Panc1 (cell line): ENCODE measurements around the gene KIF20A. TPM values are rescaled to one million over a fixed set of nuclear protein-coding genes. Genes with fewer than 3 reads are reported as not detected.

ENCODE experiments used
- ATAC-seq: fragments of 200-7000 bp; cut with Tn5 transposase; 2 replicates; pipeline ENCODE4 v1.9.1; 2020; ENCODE audit warnings: mild to moderate bottlenecking, moderate library complexity
- BruUV-seq: library from RNA; stranded (reverse); fragments of 400-500 nt; replicated peaks from 2 replicates; lab custom pipeline; 2021; lab: Mats Ljungman, UMichigan
- CTCF ChIA-PET: fragments of 300-600 bp; sonication (Branson Sonifier 250); formaldehyde crosslinking; loops from one replicate; lab custom pipeline; 2022; ENCODE audit warnings: antibody characterized with exemption; lab: Charles Lee
- POLR2A ChIA-PET: fragments of 300-600 bp; sonication (Branson Sonifier 250); formaldehyde crosslinking; loops from one replicate; lab custom pipeline; 2022; ENCODE audit warnings: antibody characterized with exemption; lab: Charles Lee
- DNase-seq: peaks from one replicate; pipeline ENCODE4 v3.0.0-alpha.2; 2010; ENCODE audit warnings: low read depth, low spot score
- H3K27ac ChIP-seq: 2 replicates; pipeline ENCODE4 v1.5.1; 2011; ENCODE audit warnings: mild to moderate bottlenecking, low read length, inconsistent platforms
- H3K27me3 ChIP-seq: fragments of 200-500 bp; sonication (Bioruptor generic); 2 replicates; pipeline ENCODE4 v1.6.0; 2014; ENCODE audit warnings: low read length, inconsistent platforms; ENCODE audit not compliant: control insufficient read depth, insufficient read depth
- H3K36me3 ChIP-seq: fragments of 200-500 bp; sonication (Bioruptor generic); 2 replicates; pipeline ENCODE4 v1.5.1; 2014; ENCODE audit warnings: inconsistent platforms, mild to moderate bottlenecking, low read length, moderate library complexity; ENCODE audit not compliant: control insufficient read depth, insufficient read depth
- H3K4me1 ChIP-seq: 2 replicates; pipeline ENCODE4 v1.5.1; 2011; ENCODE audit warnings: inconsistent platforms, mild to moderate bottlenecking, low read length, moderate library complexity; ENCODE audit not compliant: control insufficient read depth, insufficient read depth
- H3K4me3 ChIP-seq, 2 experiments: 2 replicates each; pipeline ENCODE4 v1.5.1; 2011 to 2012; ENCODE audit warnings: low read depth in 2 of 2, low read length in 2 of 2, mild to moderate bottlenecking in 2 of 2, inconsistent platforms in 1 of 2, moderate library complexity in 1 of 2
- H3K9me3 ChIP-seq: fragments of 200-500 bp; sonication (Bioruptor generic); 2 replicates; pipeline ENCODE4 v1.5.1; 2014; ENCODE audit warnings: low read depth, mild to moderate bottlenecking, inconsistent platforms, low read length, moderate library complexity; ENCODE audit not compliant: control insufficient read depth, insufficient read depth
- POLR2AphosphoS5 ChIP-seq: IDR thresholded peaks from 2 replicates; pipeline ENCODE4 v1.6.1; 2012; ENCODE audit warnings: mild to moderate bottlenecking, low read depth, low read length, moderate library complexity
- SIN3A ChIP-seq: IDR thresholded peaks from 2 replicates; pipeline ENCODE4 v1.6.1; 2012; ENCODE audit warnings: low read depth, mild to moderate bottlenecking, low read length, moderate library complexity, borderline replicate concordance; ENCODE audit not compliant: insufficient read depth
- TCF7L2 ChIP-seq: IDR thresholded peaks from 2 replicates; pipeline ENCODE4 v1.6.1; 2011; ENCODE audit warnings: mild to moderate bottlenecking, low read depth, low read length, inconsistent platforms
- in situ Hi-C: cut with HindIII; loops from 2 replicates; pipeline ENCODE4 v1.10.0; 2016; ENCODE audit warnings: low sequenced_read_pairs, low pct_unique_long_range_greater_than_20kb
- intact Hi-C: fragments of 100-400 bp; cut with micrococcal nuclease; formaldehyde crosslinking; loops from one replicate; pipeline ENCODE4 v1.10.0; 2022; ENCODE audit not compliant: unreplicated experiment
- total RNA-seq: library from RNA; stranded (reverse); gene quantifications from one replicate; pipeline ENCODE4 v1.2.1, GENCODE V29; 2021; ENCODE audit not compliant: unreplicated experiment
- TF ChIP-seq, protein P1 (sequence below): fragments of 450-650 bp; IDR thresholded peaks from 2 replicates; pipeline ENCODE4 v1.5.1; 2017; ENCODE audit warnings: mild to moderate bottlenecking
- TF ChIP-seq, protein P2 (sequence below), 2 experiments: IDR thresholded peaks; 2 replicates each; pipeline ENCODE4 v1.6.1; 2011 to 2012; ENCODE audit warnings: low read depth in 2 of 2, control low read depth in 1 of 2, low read length in 1 of 2, mild to moderate bottlenecking in 1 of 2, moderate library complexity in 1 of 2; ENCODE audit not compliant: insufficient read depth in 1 of 2

Gene KIF20A
- total RNA-seq, 1 experiment from 2014 or later = 55.4 TPM

- in situ Hi-C loops = no loop called here
- POLR2A ChIA-PET = interaction anchor here (0.5 to 1.2 kb wide), 7 partner anchors 9 to 159 kb away, joined by 3 to 4 read pairs (median 3); partner anchors contain the start of genes CDC25C and FAM53C
- no peak for DNase-seq
Observed at GRCh38 chr5:138179277-138179857, 455 bp downstream of the KIF20A start.

DNA sequence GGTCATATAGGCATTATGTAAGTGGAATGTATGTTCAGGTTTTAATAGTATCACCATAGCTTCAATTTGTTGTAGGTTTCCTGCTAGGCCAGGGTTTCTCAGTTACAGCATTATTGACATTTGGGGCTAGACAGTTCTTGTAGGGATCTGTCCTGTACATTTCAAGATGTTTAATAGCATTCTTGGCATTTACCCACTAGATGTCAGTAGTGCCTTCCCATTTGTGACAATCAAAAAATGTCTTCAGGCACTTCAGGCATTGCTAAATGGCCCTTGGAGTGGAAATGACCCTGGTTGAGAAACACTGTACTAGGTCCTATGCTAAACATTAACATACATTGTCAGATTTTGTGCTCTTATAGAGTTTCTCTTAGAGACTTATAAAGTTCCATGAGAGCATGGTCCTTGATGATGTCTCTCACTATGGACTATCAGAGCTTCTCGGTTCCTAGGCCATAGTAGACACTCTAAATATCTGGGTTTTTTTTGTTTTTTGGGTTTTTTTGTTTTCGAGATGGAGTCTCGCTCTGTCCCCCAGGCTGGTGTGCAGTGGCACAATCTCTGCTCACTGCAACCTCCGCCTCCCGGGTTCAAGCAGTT, 1.4 kb downstream of the KIF20A start:
- Histone ChIP-seq H3K27me3 (no peaks in the 10 kb centered on the region), H3K36me3 (peaks cover 37% of the 10 kb centered on the region), H3K4me3 (peak overlapping the region; percentile 93 to 97), H3K27ac (peak overlapping the region; percentile 100), H3K9me3 (no peaks in the 10 kb centered on the region), H3K4me1 (peaks cover 22% of the 10 kb centered on the region)
- TF ChIP-seq POLR2AphosphoS5 = no peak
- TF ChIP-seq, protein P1, sequence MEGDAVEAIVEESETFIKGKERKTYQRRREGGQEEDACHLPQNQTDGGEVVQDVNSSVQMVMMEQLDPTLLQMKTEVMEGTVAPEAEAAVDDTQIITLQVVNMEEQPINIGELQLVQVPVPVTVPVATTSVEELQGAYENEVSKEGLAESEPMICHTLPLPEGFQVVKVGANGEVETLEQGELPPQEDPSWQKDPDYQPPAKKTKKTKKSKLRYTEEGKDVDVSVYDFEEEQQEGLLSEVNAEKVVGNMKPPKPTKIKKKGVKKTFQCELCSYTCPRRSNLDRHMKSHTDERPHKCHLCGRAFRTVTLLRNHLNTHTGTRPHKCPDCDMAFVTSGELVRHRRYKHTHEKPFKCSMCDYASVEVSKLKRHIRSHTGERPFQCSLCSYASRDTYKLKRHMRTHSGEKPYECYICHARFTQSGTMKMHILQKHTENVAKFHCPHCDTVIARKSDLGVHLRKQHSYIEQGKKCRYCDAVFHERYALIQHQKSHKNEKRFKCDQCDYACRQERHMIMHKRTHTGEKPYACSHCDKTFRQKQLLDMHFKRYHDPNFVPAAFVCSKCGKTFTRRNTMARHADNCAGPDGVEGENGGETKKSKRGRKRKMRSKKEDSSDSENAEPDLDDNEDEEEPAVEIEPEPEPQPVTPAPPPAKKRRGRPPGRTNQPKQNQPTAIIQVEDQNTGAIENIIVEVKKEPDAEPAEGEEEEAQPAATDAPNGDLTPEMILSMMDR = peak; percentile 72
- no peak for TF ChIP-seq TCF7L2
- in situ Hi-C loops (no loop called here), intact Hi-C loops (loop anchor here (2.0 to 10.0 kb wide), 2 partner anchors 103 to 235 kb away; no protein-coding TSS in a partner anchor)
- peak; percentile 15; the same call in 1 of the 2 replicates for ATAC-seq
- POLR2A ChIA-PET = interaction anchor here (1.2 kb wide), 1 partner anchor 158 kb away, joined by 4 read pairs; the partner anchor contains the start of gene FAM53C
- BruUV-seq = no TSS peak
- CTCF ChIA-PET = interaction anchor here (1.5 kb wide), 1 partner anchor 103 kb away, joined by 3 read pairs; no protein-coding TSS in a partner anchor
- peak; percentile 64 for DNase-seq

More at GRCh38 chr5:138179277-138179857, 455 bp downstream of the KIF20A start:
- TF ChIP-seq SIN3A (no peak), TCF7L2 (no peak), POLR2AphosphoS5 (no peak)
- TF ChIP-seq, protein P1 = no peak
- TF ChIP-seq, protein P2, sequence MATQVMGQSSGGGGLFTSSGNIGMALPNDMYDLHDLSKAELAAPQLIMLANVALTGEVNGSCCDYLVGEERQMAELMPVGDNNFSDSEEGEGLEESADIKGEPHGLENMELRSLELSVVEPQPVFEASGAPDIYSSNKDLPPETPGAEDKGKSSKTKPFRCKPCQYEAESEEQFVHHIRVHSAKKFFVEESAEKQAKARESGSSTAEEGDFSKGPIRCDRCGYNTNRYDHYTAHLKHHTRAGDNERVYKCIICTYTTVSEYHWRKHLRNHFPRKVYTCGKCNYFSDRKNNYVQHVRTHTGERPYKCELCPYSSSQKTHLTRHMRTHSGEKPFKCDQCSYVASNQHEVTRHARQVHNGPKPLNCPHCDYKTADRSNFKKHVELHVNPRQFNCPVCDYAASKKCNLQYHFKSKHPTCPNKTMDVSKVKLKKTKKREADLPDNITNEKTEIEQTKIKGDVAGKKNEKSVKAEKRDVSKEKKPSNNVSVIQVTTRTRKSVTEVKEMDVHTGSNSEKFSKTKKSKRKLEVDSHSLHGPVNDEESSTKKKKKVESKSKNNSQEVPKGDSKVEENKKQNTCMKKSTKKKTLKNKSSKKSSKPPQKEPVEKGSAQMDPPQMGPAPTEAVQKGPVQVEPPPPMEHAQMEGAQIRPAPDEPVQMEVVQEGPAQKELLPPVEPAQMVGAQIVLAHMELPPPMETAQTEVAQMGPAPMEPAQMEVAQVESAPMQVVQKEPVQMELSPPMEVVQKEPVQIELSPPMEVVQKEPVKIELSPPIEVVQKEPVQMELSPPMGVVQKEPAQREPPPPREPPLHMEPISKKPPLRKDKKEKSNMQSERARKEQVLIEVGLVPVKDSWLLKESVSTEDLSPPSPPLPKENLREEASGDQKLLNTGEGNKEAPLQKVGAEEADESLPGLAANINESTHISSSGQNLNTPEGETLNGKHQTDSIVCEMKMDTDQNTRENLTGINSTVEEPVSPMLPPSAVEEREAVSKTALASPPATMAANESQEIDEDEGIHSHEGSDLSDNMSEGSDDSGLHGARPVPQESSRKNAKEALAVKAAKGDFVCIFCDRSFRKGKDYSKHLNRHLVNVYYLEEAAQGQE (IDR thresholded peaks at IDR 0.05; ENCODE audit: insufficient read depth in 1 of 2, low read depth in 2 of 2, low read length in 1 of 2) = no peak
- H3K4me1 ChIP-seq = peaks cover 22% of the 10 kb centered on the region
- H3K36me3 ChIP-seq = peaks cover 29% of the 10 kb centered on the region
- intact Hi-C loops = no loop called here
- no peaks in the 10 kb centered on the region for H3K27me3 ChIP-seq
- peak overlapping the region; percentile 93 to 97 for H3K4me3 ChIP-seq
- BruUV-seq = TSS peak; percentile 87
- H3K27ac ChIP-seq = peak overlapping the region; percentile 100
- H3K9me3 ChIP-seq = no peaks in the 10 kb centered on the region
- CTCF ChIA-PET = interaction anchor here (0.5 to 1.5 kb wide), 4 partner anchors 34 to 173 kb away, joined by 3 to 5 read pairs (median 4); no protein-coding TSS in a partner anchor
- ATAC-seq = peak; percentile 14; the same call in 1 of the 2 replicates
